ENCODE measurements around the gene DIP2C.

DNA sequence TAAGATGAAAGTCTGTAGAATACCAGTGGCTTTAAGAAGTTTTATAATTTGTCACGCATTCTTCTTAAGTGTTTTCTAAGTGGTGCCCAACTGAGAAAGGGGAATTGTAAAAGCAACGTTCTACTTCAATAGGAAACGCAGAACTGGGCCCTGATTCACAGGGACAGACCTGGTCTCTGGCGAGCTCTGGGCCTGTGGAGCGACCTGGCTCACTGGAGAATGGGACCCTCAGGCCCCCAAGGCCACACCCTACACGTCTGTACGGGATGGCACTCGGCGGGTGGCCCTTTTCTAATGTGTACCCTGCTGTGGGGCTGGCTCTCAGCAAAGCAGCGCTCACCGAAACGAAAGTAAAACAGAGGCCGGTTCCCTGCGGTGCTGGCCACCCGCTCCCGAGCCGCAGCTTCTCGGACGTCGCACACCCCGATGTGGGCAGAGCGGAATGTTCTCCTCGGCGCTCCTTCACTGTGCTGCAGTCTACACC lies 205.0 kb downstream of the DIP2C start:
- TF ChIP-seq, protein P1, sequence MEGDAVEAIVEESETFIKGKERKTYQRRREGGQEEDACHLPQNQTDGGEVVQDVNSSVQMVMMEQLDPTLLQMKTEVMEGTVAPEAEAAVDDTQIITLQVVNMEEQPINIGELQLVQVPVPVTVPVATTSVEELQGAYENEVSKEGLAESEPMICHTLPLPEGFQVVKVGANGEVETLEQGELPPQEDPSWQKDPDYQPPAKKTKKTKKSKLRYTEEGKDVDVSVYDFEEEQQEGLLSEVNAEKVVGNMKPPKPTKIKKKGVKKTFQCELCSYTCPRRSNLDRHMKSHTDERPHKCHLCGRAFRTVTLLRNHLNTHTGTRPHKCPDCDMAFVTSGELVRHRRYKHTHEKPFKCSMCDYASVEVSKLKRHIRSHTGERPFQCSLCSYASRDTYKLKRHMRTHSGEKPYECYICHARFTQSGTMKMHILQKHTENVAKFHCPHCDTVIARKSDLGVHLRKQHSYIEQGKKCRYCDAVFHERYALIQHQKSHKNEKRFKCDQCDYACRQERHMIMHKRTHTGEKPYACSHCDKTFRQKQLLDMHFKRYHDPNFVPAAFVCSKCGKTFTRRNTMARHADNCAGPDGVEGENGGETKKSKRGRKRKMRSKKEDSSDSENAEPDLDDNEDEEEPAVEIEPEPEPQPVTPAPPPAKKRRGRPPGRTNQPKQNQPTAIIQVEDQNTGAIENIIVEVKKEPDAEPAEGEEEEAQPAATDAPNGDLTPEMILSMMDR (IDR thresholded peaks at IDR 0.05), result no peak
- no peak for TF ChIP-seq POLR2A (IDR thresholded peaks at IDR 0.05)
